Liver (tissue), 9 donors: Measurements from ENCODE around the gene RNPEPL1. TPM values are rescaled to one million over a fixed set of nuclear protein-coding genes. Genes with fewer than 3 reads are reported as not detected.

Experiments
- DNase-seq: peaks from one replicate; pipeline ENCODE4 v3.0.0-alpha.2; 2017; ENCODE audit warnings: low spot score
- H3K27ac ChIP-seq, 2 donors: one replicate each; pipeline ENCODE4 v1.7.0; 2013; ENCODE audit warnings: inconsistent platforms in 2 of 2, low read length in 2 of 2, control low read depth in 1 of 2, low read depth in 1 of 2, mild to moderate bottlenecking in 1 of 2
- H3K27me3 ChIP-seq, 4 donors: one replicate each; pipeline versions ENCODE4 v1.6.1 to v1.7.0; 2013; ENCODE audit warnings: low read length in 3 of 4, inconsistent platforms in 1 of 4, mild to moderate bottlenecking in 1 of 4, moderate library complexity in 1 of 4; ENCODE audit not compliant: control insufficient read depth in 4 of 4, insufficient read depth in 4 of 4
- H3K36me3 ChIP-seq, 4 donors: one replicate each; pipeline versions ENCODE4 v1.6.1 to v1.7.0; 2013; ENCODE audit warnings: low read length in 3 of 4, mild to moderate bottlenecking in 3 of 4, low read depth in 1 of 4, moderate library complexity in 1 of 4; ENCODE audit not compliant: control insufficient read depth in 4 of 4, insufficient read depth in 3 of 4
- H3K4me1 ChIP-seq, 4 donors: one replicate each; pipeline versions ENCODE4 v1.6.1 to v1.7.0; 2013; ENCODE audit warnings: low read length in 3 of 4, mild to moderate bottlenecking in 3 of 4, moderate library complexity in 1 of 4; ENCODE audit not compliant: control insufficient read depth in 4 of 4, insufficient read depth in 4 of 4
- H3K4me3 ChIP-seq, 3 donors: one replicate each; pipeline versions ENCODE4 v1.6.1 to v1.7.0; 2013; ENCODE audit warnings: low read length in 3 of 3, control low read depth in 1 of 3, low read depth in 1 of 3, mild to moderate bottlenecking in 1 of 3
- H3K9ac ChIP-seq, 2 donors: one replicate each; pipeline ENCODE4 v1.7.0; 2013; ENCODE audit warnings: low read length in 2 of 2, mild to moderate bottlenecking in 2 of 2, moderate library complexity in 2 of 2, control low read depth in 1 of 2, low read depth in 1 of 2
- H3K9me3 ChIP-seq, 4 donors: one replicate each; pipeline versions ENCODE4 v1.6.1 to v1.7.0; 2013; ENCODE audit warnings: low read length in 3 of 4; ENCODE audit not compliant: control insufficient read depth in 4 of 4
- ATF3 ChIP-seq: IDR thresholded peaks from 2 replicates; pipeline ENCODE4 v1.6.1; 2016; ENCODE audit warnings: antibody characterized with exemption
- CTCF ChIP-seq: fragments of 150-350 bp; IDR thresholded peaks from 2 replicates; pipeline ENCODE4 v1.5.1; 2017; ENCODE audit warnings: improper control_type of control experiment, low read depth, low read length; ENCODE audit not compliant: missing input control
- EGR1 ChIP-seq, 2 donors: IDR thresholded peaks; 2 replicates each; pipeline ENCODE4 v1.6.1; 2016 to 2018; ENCODE audit warnings: antibody characterized with exemption in 2 of 2, low read depth in 2 of 2
- FOXA1 ChIP-seq: IDR thresholded peaks from 2 replicates; pipeline ENCODE4 v1.6.1; 2016; ENCODE audit warnings: antibody characterized with exemption
- FOXA2 ChIP-seq: IDR thresholded peaks from 2 replicates; pipeline ENCODE4 v1.6.1; 2016; ENCODE audit warnings: antibody characterized with exemption
- GABPA ChIP-seq, 2 donors: IDR thresholded peaks in 1 of 2; conservative IDR thresholded peaks in 1 of 2; 2 replicates each; pipeline ENCODE4 v1.6.1; 2016; ENCODE audit warnings: antibody characterized with exemption in 2 of 2, mild to moderate bottlenecking in 1 of 2, moderate library complexity in 1 of 2
- HNF4A ChIP-seq, 2 donors: conservative IDR thresholded peaks; 2 replicates each; pipeline ENCODE4 v1.6.1; 2016; ENCODE audit warnings: antibody characterized with exemption in 2 of 2, mild to moderate bottlenecking in 2 of 2
- HNF4G ChIP-seq: IDR thresholded peaks from 2 replicates; pipeline ENCODE4 v1.6.1; 2016; ENCODE audit warnings: antibody characterized with exemption
- JUND ChIP-seq, 2 donors: IDR thresholded peaks; 2 replicates each; pipeline ENCODE4 v1.6.1; 2016; ENCODE audit warnings: antibody characterized with exemption in 2 of 2
- MAX ChIP-seq: IDR thresholded peaks from 2 replicates; pipeline ENCODE4 v1.6.1; 2016; ENCODE audit warnings: antibody characterized with exemption
- NR2F2 ChIP-seq: IDR thresholded peaks from 2 replicates; pipeline ENCODE4 v1.6.1; 2016; ENCODE audit warnings: antibody characterized with exemption
- RAD21 ChIP-seq, 2 donors: IDR thresholded peaks; 2 replicates each; pipeline ENCODE4 v1.6.1; 2016; ENCODE audit warnings: antibody characterized with exemption in 2 of 2, mild to moderate bottlenecking in 2 of 2
- REST ChIP-seq: IDR thresholded peaks from 2 replicates; pipeline ENCODE4 v1.6.1; 2016; ENCODE audit warnings: antibody characterized with exemption, mild to moderate bottlenecking
- RXRA ChIP-seq, 2 donors: IDR thresholded peaks; 2 replicates each; pipeline ENCODE4 v1.6.1; 2017 to 2018; ENCODE audit warnings: antibody characterized with exemption in 2 of 2, mild to moderate bottlenecking in 1 of 2
- SP1 ChIP-seq: IDR thresholded peaks from 2 replicates; pipeline ENCODE4 v1.6.1; 2018; ENCODE audit warnings: antibody characterized with exemption, mild to moderate bottlenecking
- TAF1 ChIP-seq: conservative IDR thresholded peaks from 2 replicates; pipeline ENCODE4 v1.6.1; 2016; ENCODE audit warnings: antibody characterized with exemption, mild to moderate bottlenecking
- YY1 ChIP-seq: IDR thresholded peaks from 2 replicates; pipeline ENCODE4 v1.6.1; 2016; ENCODE audit warnings: antibody characterized with exemption, mild to moderate bottlenecking
- ZBTB33 ChIP-seq: IDR thresholded peaks from 2 replicates; pipeline ENCODE4 v1.6.1; 2016; ENCODE audit warnings: antibody characterized with exemption
- WGBS: extraction: QIAGEN DNeasy Blood & Tissue Kit; methylation state at CpG from one replicate; pipeline ENCODE4 v1.1.7; 2013; 5-methylcytosine and 5-hydroxymethylcytosine counted together
- polyA plus RNA-seq, 2 donors: library from polyadenylated mRNA; stranded (reverse) in 1 of 2; unstranded in 1 of 2; fragments of 200-250 nt in 1 of 2; fragments of >200 nt in 1 of 2; fragmentation: Nextera tagmentation in 1 of 2; extraction: Ambion mirVana in 1 of 2; gene quantifications; one replicate each; pipeline versions ENCODE4 v1.2.1 to v1.2.3, GENCODE V29; 2013 to 2015
- total RNA-seq, 2 donors: library from RNA; depleted of rRNA; stranded (reverse); fragments of >200 nt; gene quantifications; one replicate each; pipeline ENCODE4 v1.2.3, GENCODE V29; 2014
- donor health status: healthy.
- donor health status: healthy.
- donor health status: healthy.
- donor health status: healthy.
- donor health status: healthy.

Gene RNPEPL1
- total and polyA plus RNA-seq, 4 donors, result 24.8 to 43.9 (median 29.4) TPM

- no peaks in the 10 kb centered on the region for H3K9me3 ChIP-seq
- peaks cover 0 to 21% (median 7%) of the 10 kb centered on the region in 4 donors for H3K36me3 ChIP-seq
- whole genome bisulfite sequencing, result 99% methylated on average over 32 of the region's 32 CpGs
- DNase-seq, result no peak
- no peaks in the 10 kb centered on the region for H3K27me3 ChIP-seq
- no peak overlapping the region for H3K9ac ChIP-seq
- no peaks in the 10 kb centered on the region for H3K4me1 ChIP-seq
- TF ChIP-seq RXRA (IDR thresholded peaks at IDR 0.05) (no peak), YY1 (no peak)
- no peak overlapping the region for H3K4me3 ChIP-seq
- H3K27ac ChIP-seq, result no peak overlapping the region
These were observed 44.6 kb upstream of the RNPEPL1 start for GRCh38 chr2:240523451-240524281.

- no peak for DNase-seq
- H3K4me1 ChIP-seq, result no peaks in the 10 kb centered on the region
- H3K36me3 ChIP-seq, result peaks cover 0 to 26% (median 8%) of the 10 kb centered on the region in 4 donors
- H3K27ac ChIP-seq, result no peak overlapping the region
- H3K9me3 ChIP-seq, result no peaks in the 10 kb centered on the region
- no peak overlapping the region for H3K9ac ChIP-seq
- 90% methylated on average over 8 of the region's 8 CpGs for WGBS
- TF ChIP-seq SP1, result no peak
- TF ChIP-seq HNF4G, result no peak
- no peak for TF ChIP-seq ATF3
- no peak for TF ChIP-seq TAF1
- no peak for TF ChIP-seq FOXA2
- no peak for TF ChIP-seq GABPA (IDR thresholded peaks at IDR 0.05 in 1 of 2, conservative IDR thresholded peaks at IDR 0.05 in 1 of 2)
- TF ChIP-seq JUND (IDR thresholded peaks at IDR 0.05), result no peak
- no peak for TF ChIP-seq ZBTB33
- TF ChIP-seq FOXA1, result no peak
- TF ChIP-seq REST, result no peak
- no peak for TF ChIP-seq RAD21 (IDR thresholded peaks at IDR 0.05)
- TF ChIP-seq MAX, result no peak
- TF ChIP-seq CTCF, result no peak
- no peak for TF ChIP-seq NR2F2
- TF ChIP-seq HNF4A (conservative IDR thresholded peaks at IDR 0.05), result no peak
- no peak for TF ChIP-seq EGR1 (IDR thresholded peaks at IDR 0.05; ENCODE audit: low read depth in 2 of 2)
- no peak for TF ChIP-seq RXRA (IDR thresholded peaks at IDR 0.05)
- no peaks in the 10 kb centered on the region for H3K27me3 ChIP-seq
- no peak overlapping the region for H3K4me3 ChIP-seq
These were observed 43.1 kb upstream of the RNPEPL1 start for GRCh38 chr2:240524963-240525718.
